B cell (primary cell): ENCODE results near the gene FLT1. TPM values are rescaled to one million over a fixed set of nuclear protein-coding genes. Genes with fewer than 3 reads are reported as not detected.

Source experiments
- ATAC-seq: fragments of 200-7000 bp; cut with Tn5 transposase; one replicate; pipeline ENCODE4 v1.10.0; 2021; ENCODE audit warnings: low read depth, mild to moderate bottlenecking, moderate number of reproducible peaks, moderate library complexity
- CTCF ChIA-PET: fragments of 350-600 bp; sonication (Branson Sonifier 250); formaldehyde crosslinking; loops from one replicate; lab custom pipeline; 2021; ENCODE audit warnings: antibody characterized with exemption, inconsistent platforms; lab: Charles Lee
- POLR2A ChIA-PET: fragments of 350-600 bp; sonication (Branson Sonifier 250); formaldehyde crosslinking; loops from one replicate; lab custom pipeline; 2021; ENCODE audit warnings: antibody characterized with exemption; lab: Charles Lee
- DNase-seq: peaks from one replicate; pipeline ENCODE4 v3.0.0; 2013
- H2AFZ ChIP-seq: 2 replicates; pipeline ENCODE4 v1.6.1; 2012; ENCODE audit warnings: mild to moderate bottlenecking, low read depth, low read length; ENCODE audit not compliant: insufficient read depth, poor library complexity, severe bottlenecking
- H3K27ac ChIP-seq, 2 donors: 1 replicate in 1 of 2; 2 replicates in 1 of 2; pipeline ENCODE4 v1.5.1; 2012 to 2013; ENCODE audit warnings: low read length in 2 of 2, mild to moderate bottlenecking in 2 of 2, moderate library complexity in 1 of 2
- H3K27me3 ChIP-seq, 4 experiments: fragments of 200-600 bp in 1 of 4; sonication (generic) in 1 of 4; replicated peaks in 1 of 4; 1 replicate in 2 of 4; 2 replicates in 2 of 4; pipeline versions ENCODE4 v1.6.1 to v1.7.0; 2013 to 2016; ENCODE audit warnings: low read length in 3 of 4, mild to moderate bottlenecking in 2 of 4, mixed read lengths in 1 of 4, moderate library complexity in 1 of 4; ENCODE audit not compliant: insufficient read depth in 4 of 4, control insufficient read depth in 3 of 4; ENCODE audit errors: control extremely low read depth in 1 of 4
- H3K36me3 ChIP-seq, 2 experiments: replicated peaks in 1 of 2; 1 replicate in 1 of 2; 2 replicates in 1 of 2; pipeline versions ENCODE4 v1.6.1 to v1.7.1; 2013; ENCODE audit warnings: low read length in 1 of 2; ENCODE audit not compliant: insufficient read depth in 2 of 2, control insufficient read depth in 1 of 2; ENCODE audit errors: control extremely low read depth in 1 of 2, extremely low read depth in 1 of 2
- H3K4me1 ChIP-seq, 2 donors: fragments of 200-600 bp in 1 of 2; sonication (generic) in 1 of 2; 1 replicate in 1 of 2; 2 replicates in 1 of 2; pipeline versions ENCODE4 v1.5.1 to v1.6.1; 2013 to 2017; ENCODE audit warnings: low read length in 2 of 2; ENCODE audit not compliant: control insufficient read depth in 2 of 2, insufficient read depth in 2 of 2
- H3K4me2 ChIP-seq: replicated peaks from 2 replicates; pipeline ENCODE3; 2012; ENCODE audit warnings: mild to moderate bottlenecking, low read depth, low read length; ENCODE audit not compliant: poor library complexity, severe bottlenecking
- H3K4me3 ChIP-seq, 5 experiments: fragments of 200-600 bp in 1 of 5; sonication (generic) in 1 of 5; 1 replicate in 3 of 5; 2 replicates in 2 of 5; pipeline versions ENCODE4 v1.5.1 to v1.7.0; 2011 to 2016; ENCODE audit warnings: low read length in 4 of 5, mild to moderate bottlenecking in 4 of 5, low read depth in 2 of 5, control low read depth in 1 of 5, moderate library complexity in 1 of 5; ENCODE audit not compliant: insufficient read depth in 1 of 5; ENCODE audit errors: control extremely low read depth in 1 of 5, extremely low read depth in 1 of 5
- H3K79me2 ChIP-seq: fragments of 200-600 bp; sonication (generic); one replicate; pipeline ENCODE4 v1.6.0; 2016; ENCODE audit warnings: low read length; ENCODE audit not compliant: control insufficient read depth, insufficient read depth
- H3K9ac ChIP-seq: fragments of 200-600 bp; sonication (generic); 2 replicates; pipeline ENCODE4 v1.6.1; 2017; ENCODE audit warnings: mild to moderate bottlenecking, low read length, moderate library complexity
- H3K9me3 ChIP-seq, 3 donors: one replicate each; pipeline versions ENCODE4 v1.6.1 to v1.7.1; 2013; ENCODE audit warnings: low read length in 2 of 3; ENCODE audit not compliant: control insufficient read depth in 2 of 3, insufficient read depth in 1 of 3; ENCODE audit errors: control extremely low read depth in 1 of 3
- H4K20me1 ChIP-seq: 2 replicates; pipeline ENCODE4 v1.6.0; 2012; ENCODE audit warnings: mild to moderate bottlenecking, low read length; ENCODE audit not compliant: insufficient read depth, control insufficient read depth, poor library complexity, severe bottlenecking
- H3K27ac Mint-ChIP-seq: one replicate; pipeline ENCODE4 v1.8.0; 2021; ENCODE audit warnings: mixed read lengths
- H3K27me3 Mint-ChIP-seq: one replicate; pipeline ENCODE4 v1.8.0; 2021; ENCODE audit warnings: mixed read lengths
- H3K4me1 Mint-ChIP-seq: one replicate; pipeline ENCODE4 v1.8.0; 2021; ENCODE audit warnings: mixed read lengths
- H3K4me3 Mint-ChIP-seq: one replicate; pipeline ENCODE4 v1.8.0; 2021; ENCODE audit warnings: mixed read lengths
- H3K9me3 Mint-ChIP-seq: one replicate; pipeline ENCODE4 v1.8.0; 2022; ENCODE audit warnings: mixed read lengths; ENCODE audit not compliant: insufficient read depth
- CTCF ChIP-seq: fragments of 200-600 bp; IDR thresholded peaks from one replicate; pipeline ENCODE4 v1.8.0; 2022; ENCODE audit warnings: antibody characterized with exemption, mild to moderate bottlenecking
- EZH2 ChIP-seq: IDR thresholded peaks from 2 replicates; pipeline ENCODE4 v1.6.1; 2012; ENCODE audit warnings: borderline replicate concordance, low read depth, mild to moderate bottlenecking, moderate library complexity, low read length; ENCODE audit not compliant: insufficient read depth, poor library complexity, severe bottlenecking
- WGBS: methylation state at CpG from one replicate; pipeline ENCODE4 v1.1.5; 2013; ENCODE audit warnings: missing lambda C conversion rate; ENCODE audit not compliant: insufficient coverage; 5-methylcytosine and 5-hydroxymethylcytosine counted together
- intact Hi-C: fragments of 100-400 bp; cut with micrococcal nuclease; formaldehyde crosslinking; loops from one replicate; pipeline ENCODE4 v1.10.0; 2022
- polyA plus RNA-seq: library from polyadenylated mRNA; depleted of rRNA; stranded (reverse); fragments of >200 nt; gene quantifications from 2 replicates; pipeline ENCODE4 v1.2.3, GENCODE V29; 2012
- total RNA-seq, 2 donors: library from RNA; stranded (reverse); fragments of 120-200 nt in 1 of 2; gene quantifications; 1 replicate in 1 of 2; 2 replicates in 1 of 2; pipeline versions ENCODE4 v1.2.3 to v1.2.4, GENCODE V29; 2013 to 2022

FLT1 gene
- total and polyA plus RNA-seq, 2 donors (not counting 1 experiment from before 2014, with no cell fraction given): 1.1 to 1.2 TPM

GRCh38 chr13:28402057-28402381 is 92.9 kb downstream of the FLT1 start:
- intact Hi-C loops: no loop called here
- no peak for ATAC-seq
- Histone ChIP-seq H3K9ac (no peak overlapping the region), H3K4me3 (no peak overlapping the region), H3K36me3 (peaks cover 0 to 4% of the 10 kb centered on the region in 2 experiments), H3K4me2 (no peak overlapping the region), H3K4me1 (peaks cover 5 to 10% of the 10 kb centered on the region in 2 donors), H3K9me3 (no peaks in the 10 kb centered on the region), H4K20me1 (no peaks in the 10 kb centered on the region), H3K27ac (no peak overlapping the region), H3K79me2 (no peaks in the 10 kb centered on the region), H3K27me3 (no peaks in the 10 kb centered on the region), H2AFZ (no peak overlapping the region)
- POLR2A ChIA-PET: no interaction called here
- TF ChIP-seq EZH2 (no peak), CTCF (no peak)
- Mint-ChIP-seq H3K27me3 (no peaks in the 10 kb centered on the region), H3K9me3 (no peaks in the 10 kb centered on the region), H3K4me3 (no peak overlapping the region), H3K4me1 (peaks cover 9% of the 10 kb centered on the region), H3K27ac (no peak overlapping the region)
- CTCF ChIA-PET: interaction anchor here (1.1 to 2.9 kb wide), 2 partner anchors 237 to 395 kb away, joined by 4 to 9 read pairs; no protein-coding TSS in a partner anchor
- no peak for DNase-seq
- WGBS: no CpG with 5 or more reads among the region's 5 CpGs

GRCh38 chr13:28401303-28402056 is 93.4 kb downstream of the FLT1 start:
- no peaks in the 10 kb centered on the region for H4K20me1 ChIP-seq
- no peak overlapping the region for H3K9ac ChIP-seq
- no peaks in the 10 kb centered on the region for H3K9me3 ChIP-seq
- Mint-ChIP-seq H3K9me3 (no peaks in the 10 kb centered on the region), H3K4me1 (peaks cover 9% of the 10 kb centered on the region), H3K4me3 (no peak overlapping the region), H3K27me3 (no peaks in the 10 kb centered on the region), H3K27ac (no peak overlapping the region)
- H3K36me3 ChIP-seq: peaks cover 3 to 4% of the 10 kb centered on the region in 2 experiments
- ATAC-seq (no peak), DNase-seq (peak; percentile 16)
- H3K79me2 ChIP-seq: no peaks in the 10 kb centered on the region
- no peaks in the 10 kb centered on the region for H3K27me3 ChIP-seq
- ChIA-PET POLR2A (no interaction called here), CTCF (interaction anchor here (1.1 to 2.9 kb wide), 3 partner anchors 235 to 395 kb away, joined by 4 to 9 read pairs (median 6); no protein-coding TSS in a partner anchor)
- intact Hi-C loops: no loop called here
- no peak overlapping the region for H2AFZ ChIP-seq
- no peak for TF ChIP-seq CTCF
- no peak for TF ChIP-seq EZH2
- no peak overlapping the region for H3K27ac ChIP-seq
- no peak overlapping the region for H3K4me3 ChIP-seq
- H3K4me1 ChIP-seq: peaks cover 5 to 10% of the 10 kb centered on the region in 2 donors
- WGBS: 34% methylated on average over 4 of the region's 7 CpGs
- H3K4me2 ChIP-seq: no peak overlapping the region
